DND-41 (cell line): ENCODE results near the gene INF2.

Experiments used
- ATAC-seq: fragments of 200-7000 bp; cut with Tn5 transposase; 3 replicates; pipeline ENCODE4 v1.9.1; 2021; ENCODE audit warnings: low read depth; ENCODE audit not compliant: insufficient read depth
- DNase-seq: peaks from one replicate; pipeline ENCODE4 v3.0.0-alpha.2; 2020
- H2AFZ ChIP-seq: 2 replicates; pipeline ENCODE4 v1.6.0; 2012; ENCODE audit warnings: low read depth, low read length
- H3K27ac ChIP-seq: 2 replicates; pipeline ENCODE4 v1.5.1; 2012; ENCODE audit warnings: low read length, inconsistent platforms
- H3K27me3 ChIP-seq: fragments of 200-600 bp; sonication (generic); 2 replicates; pipeline ENCODE4 v1.6.0; 2012; ENCODE audit warnings: low read length, mild to moderate bottlenecking, inconsistent platforms; ENCODE audit not compliant: insufficient read depth, poor library complexity
- H3K36me3 ChIP-seq: 2 replicates; pipeline ENCODE4 v1.5.1; 2012; ENCODE audit warnings: low read length, inconsistent platforms; ENCODE audit not compliant: insufficient read depth
- H3K4me1 ChIP-seq: 2 replicates; pipeline ENCODE4 v1.5.1; 2012; ENCODE audit warnings: mild to moderate bottlenecking, low read length; ENCODE audit not compliant: insufficient read depth
- H3K4me2 ChIP-seq: 2 replicates; pipeline ENCODE4 v1.6.0; 2012; ENCODE audit warnings: mild to moderate bottlenecking, moderate library complexity, low read length, inconsistent platforms; ENCODE audit not compliant: insufficient read depth
- H3K4me3 ChIP-seq, 2 experiments: fragments of 200-600 bp in 1 of 2; shearing (Covaris generic) in 1 of 2; 2 replicates each; pipeline ENCODE4 v1.5.1; 2012 to 2016; ENCODE audit warnings: inconsistent platforms in 2 of 2, low read length in 2 of 2, mild to moderate bottlenecking in 2 of 2, low read depth in 1 of 2, moderate library complexity in 1 of 2
- H3K79me2 ChIP-seq: 2 replicates; pipeline ENCODE4 v1.6.0; 2012; ENCODE audit warnings: low read length, inconsistent platforms; ENCODE audit not compliant: insufficient read depth
- H3K9ac ChIP-seq: 2 replicates; pipeline ENCODE4 v1.6.0; 2012; ENCODE audit warnings: low read depth, mild to moderate bottlenecking, inconsistent platforms, low read length, moderate library complexity
- H3K9me3 ChIP-seq: 2 replicates; pipeline ENCODE4 v1.5.1; 2012; ENCODE audit warnings: low read length, moderate library complexity, mild to moderate bottlenecking, inconsistent platforms; ENCODE audit not compliant: insufficient read depth, severe bottlenecking
- H4K20me1 ChIP-seq: 2 replicates; pipeline ENCODE4 v1.6.0; 2012; ENCODE audit warnings: low read length; ENCODE audit not compliant: insufficient read depth
- EZH2 ChIP-seq: IDR thresholded peaks from 3 replicates; pipeline ENCODE4 v1.6.1; 2012; ENCODE audit warnings: borderline replicate concordance, low read depth, mild to moderate bottlenecking, moderate library complexity, low read length, inconsistent platforms; ENCODE audit not compliant: severe bottlenecking
- TF ChIP-seq, protein P1 (sequence below): IDR thresholded peaks from 2 replicates; pipeline ENCODE4 v1.5.1; 2012; ENCODE audit warnings: borderline replicate concordance, low read length, moderate library complexity, mild to moderate bottlenecking; ENCODE audit not compliant: poor library complexity, severe bottlenecking; ENCODE audit errors: extremely low read depth

INF2 gene

DNA sequence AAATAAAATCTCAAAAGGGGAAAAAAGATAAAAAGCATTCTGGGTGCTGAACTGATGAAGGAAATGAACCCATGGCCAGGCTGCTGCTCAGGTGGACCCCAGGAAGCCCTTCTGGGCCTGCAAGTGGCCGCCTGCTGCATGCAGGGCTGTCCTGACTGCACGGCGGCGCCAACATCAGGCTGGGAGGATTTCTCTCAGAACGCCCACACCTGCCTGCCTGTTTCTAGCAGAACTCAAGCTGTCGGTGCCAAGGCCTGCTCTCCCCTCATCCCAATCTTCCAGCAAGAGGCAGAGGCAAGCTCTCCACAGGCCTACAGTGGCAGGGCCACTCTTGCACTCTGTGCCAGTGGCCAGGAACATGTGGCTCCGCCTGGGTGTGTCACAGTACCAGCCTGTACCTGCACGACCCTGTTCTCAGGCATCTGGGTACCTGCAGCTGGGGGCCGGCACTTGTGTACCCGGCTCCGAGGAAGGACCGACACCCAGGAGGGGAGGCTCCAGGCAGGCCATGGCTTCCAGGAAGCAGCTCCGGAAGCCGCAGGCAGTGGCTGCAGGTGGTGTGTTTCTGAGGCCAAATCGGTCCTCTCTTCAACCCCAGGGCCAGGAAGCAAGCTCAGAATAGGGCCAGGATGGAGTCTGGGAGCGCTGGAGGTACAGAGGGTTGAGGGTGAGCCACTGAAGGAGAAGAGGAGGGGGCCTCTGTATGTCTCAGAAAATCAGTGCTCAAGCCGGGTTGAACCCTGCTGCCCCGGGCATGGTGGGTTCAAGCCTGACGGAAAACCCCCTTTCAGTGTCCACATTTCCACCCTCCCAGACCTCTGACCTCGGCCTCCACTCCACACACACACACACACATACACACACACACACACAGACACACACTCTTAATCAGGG, 2.5 kb upstream of the INF2 start:
- ATAC-seq (peak; percentile 53), DNase-seq (peak; percentile 58)
- Histone ChIP-seq H3K27ac (no peak overlapping the region), H3K36me3 (peaks cover 10% of the 10 kb centered on the region), H3K27me3 (no peaks in the 10 kb centered on the region), H3K9me3 (no peaks in the 10 kb centered on the region), H3K9ac (no peak overlapping the region), H3K4me2 (no peak overlapping the region), H2AFZ (no peak overlapping the region), H3K4me1 (peaks cover 42% of the 10 kb centered on the region), H3K79me2 (peaks cover 24% of the 10 kb centered on the region), H4K20me1 (peaks cover 17% of the 10 kb centered on the region), H3K4me3 (no peak overlapping the region)
- TF ChIP-seq, protein P1, sequence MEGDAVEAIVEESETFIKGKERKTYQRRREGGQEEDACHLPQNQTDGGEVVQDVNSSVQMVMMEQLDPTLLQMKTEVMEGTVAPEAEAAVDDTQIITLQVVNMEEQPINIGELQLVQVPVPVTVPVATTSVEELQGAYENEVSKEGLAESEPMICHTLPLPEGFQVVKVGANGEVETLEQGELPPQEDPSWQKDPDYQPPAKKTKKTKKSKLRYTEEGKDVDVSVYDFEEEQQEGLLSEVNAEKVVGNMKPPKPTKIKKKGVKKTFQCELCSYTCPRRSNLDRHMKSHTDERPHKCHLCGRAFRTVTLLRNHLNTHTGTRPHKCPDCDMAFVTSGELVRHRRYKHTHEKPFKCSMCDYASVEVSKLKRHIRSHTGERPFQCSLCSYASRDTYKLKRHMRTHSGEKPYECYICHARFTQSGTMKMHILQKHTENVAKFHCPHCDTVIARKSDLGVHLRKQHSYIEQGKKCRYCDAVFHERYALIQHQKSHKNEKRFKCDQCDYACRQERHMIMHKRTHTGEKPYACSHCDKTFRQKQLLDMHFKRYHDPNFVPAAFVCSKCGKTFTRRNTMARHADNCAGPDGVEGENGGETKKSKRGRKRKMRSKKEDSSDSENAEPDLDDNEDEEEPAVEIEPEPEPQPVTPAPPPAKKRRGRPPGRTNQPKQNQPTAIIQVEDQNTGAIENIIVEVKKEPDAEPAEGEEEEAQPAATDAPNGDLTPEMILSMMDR: no peak
- no peak for TF ChIP-seq EZH2

DNA sequence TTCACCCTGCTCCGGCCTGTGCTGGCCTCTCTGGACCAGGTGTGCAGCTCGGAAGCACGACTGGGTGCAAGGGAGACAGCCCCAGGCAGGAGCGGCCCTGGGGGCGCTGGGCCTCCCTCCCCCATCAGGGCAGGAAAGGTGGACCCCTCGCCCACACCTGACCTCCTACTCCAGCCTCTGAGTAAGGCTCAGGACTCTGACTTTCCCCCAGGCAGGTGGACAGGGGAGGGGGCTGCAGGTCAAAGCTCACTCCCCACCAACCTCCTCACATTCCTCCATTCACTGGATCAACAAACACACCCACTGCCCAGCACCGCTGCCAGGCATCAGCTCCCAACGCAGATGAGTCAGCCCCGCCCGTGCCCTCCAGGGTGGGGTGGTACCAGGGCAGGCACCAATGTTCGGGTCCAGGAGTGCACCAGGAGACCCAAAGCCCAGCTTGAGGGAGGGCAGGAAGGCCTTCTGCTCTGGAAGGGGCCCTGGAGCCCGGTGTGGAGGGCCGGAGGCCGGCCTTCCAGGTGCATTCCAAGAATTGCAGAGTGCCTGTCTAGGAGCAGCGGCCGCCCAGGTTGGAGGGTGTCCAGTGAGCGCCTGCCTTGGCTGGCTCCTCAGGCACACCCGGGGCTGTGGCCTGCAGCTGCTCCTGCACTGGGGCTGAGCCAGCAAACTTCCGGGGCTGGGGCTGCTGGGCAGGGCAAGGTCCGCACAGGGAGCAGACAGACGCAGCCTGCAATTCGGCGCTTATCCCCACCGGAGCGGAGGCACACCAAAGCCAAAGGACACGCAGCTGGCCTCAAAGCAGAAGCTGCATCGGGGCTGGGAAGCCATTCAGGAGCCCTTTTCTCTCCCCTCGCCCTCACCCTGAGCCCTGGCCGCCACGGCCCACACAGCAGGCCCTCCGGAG, 1.6 kb upstream of the INF2 start:
- H3K4me2 ChIP-seq: no peak overlapping the region
- no peak overlapping the region for H3K9ac ChIP-seq
- H3K79me2 ChIP-seq: peaks cover 34% of the 10 kb centered on the region
- H3K4me3 ChIP-seq: no peak overlapping the region
- no peaks in the 10 kb centered on the region for H3K9me3 ChIP-seq
- H3K4me1 ChIP-seq: peaks cover 52% of the 10 kb centered on the region
- no peaks in the 10 kb centered on the region for H3K27me3 ChIP-seq
- H3K27ac ChIP-seq: no peak overlapping the region
- H4K20me1 ChIP-seq: peaks cover 27% of the 10 kb centered on the region
- no peak for TF ChIP-seq EZH2
- no peak for ATAC-seq
- H3K36me3 ChIP-seq: peaks cover 14% of the 10 kb centered on the region
- no peak for DNase-seq
- H2AFZ ChIP-seq: no peak overlapping the region

DNA sequence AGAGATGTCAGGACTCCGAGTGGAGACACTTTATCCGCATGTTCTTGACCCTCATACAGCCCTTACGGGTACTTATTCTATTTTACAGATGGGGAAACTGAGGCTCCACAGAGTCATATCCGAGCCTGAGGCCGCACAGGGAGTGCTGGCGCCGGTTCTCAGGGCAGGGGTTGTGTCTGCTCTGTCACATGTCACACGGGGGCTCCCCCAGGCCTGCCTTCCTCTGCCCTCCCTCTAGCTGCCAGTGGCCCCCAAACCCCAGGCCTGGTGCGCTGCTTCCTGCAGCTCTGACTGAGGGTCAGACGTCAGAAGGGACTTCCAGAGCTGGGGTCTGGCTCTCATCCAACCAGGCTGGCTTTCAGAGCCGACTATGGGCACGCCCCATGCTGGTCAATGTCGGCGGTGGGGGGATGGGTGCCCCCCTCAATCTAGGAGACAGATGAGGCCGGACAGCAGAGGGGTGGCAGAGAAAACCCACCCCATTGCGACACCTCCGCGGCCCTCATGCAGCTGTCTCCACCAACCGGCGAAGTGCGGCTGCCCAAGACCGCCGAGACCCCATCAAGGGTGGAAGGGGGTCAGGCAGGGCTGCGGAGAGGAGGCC, 811 bp upstream of the INF2 start:
- H4K20me1 ChIP-seq: peaks cover 34% of the 10 kb centered on the region
- no peak for TF ChIP-seq EZH2
- no peak overlapping the region for H3K27ac ChIP-seq
- 0 out of 2 replicates have a peak overlapping the region, but pooled peaks have one; percentile 25 for H2AFZ ChIP-seq
- H3K4me1 ChIP-seq: peaks cover 57% of the 10 kb centered on the region
- H3K9ac ChIP-seq: peak overlapping the region; percentile 96; the same call in 1 of the 2 replicates
- no peak overlapping the region for H3K4me2 ChIP-seq
- H3K27me3 ChIP-seq: no peaks in the 10 kb centered on the region
- peaks cover 41% of the 10 kb centered on the region for H3K79me2 ChIP-seq
- H3K36me3 ChIP-seq: peaks cover 16% of the 10 kb centered on the region
- no peaks in the 10 kb centered on the region for H3K9me3 ChIP-seq
- no peak overlapping the region for H3K4me3 ChIP-seq
- ATAC-seq (no peak), DNase-seq (no peak)

DNA sequence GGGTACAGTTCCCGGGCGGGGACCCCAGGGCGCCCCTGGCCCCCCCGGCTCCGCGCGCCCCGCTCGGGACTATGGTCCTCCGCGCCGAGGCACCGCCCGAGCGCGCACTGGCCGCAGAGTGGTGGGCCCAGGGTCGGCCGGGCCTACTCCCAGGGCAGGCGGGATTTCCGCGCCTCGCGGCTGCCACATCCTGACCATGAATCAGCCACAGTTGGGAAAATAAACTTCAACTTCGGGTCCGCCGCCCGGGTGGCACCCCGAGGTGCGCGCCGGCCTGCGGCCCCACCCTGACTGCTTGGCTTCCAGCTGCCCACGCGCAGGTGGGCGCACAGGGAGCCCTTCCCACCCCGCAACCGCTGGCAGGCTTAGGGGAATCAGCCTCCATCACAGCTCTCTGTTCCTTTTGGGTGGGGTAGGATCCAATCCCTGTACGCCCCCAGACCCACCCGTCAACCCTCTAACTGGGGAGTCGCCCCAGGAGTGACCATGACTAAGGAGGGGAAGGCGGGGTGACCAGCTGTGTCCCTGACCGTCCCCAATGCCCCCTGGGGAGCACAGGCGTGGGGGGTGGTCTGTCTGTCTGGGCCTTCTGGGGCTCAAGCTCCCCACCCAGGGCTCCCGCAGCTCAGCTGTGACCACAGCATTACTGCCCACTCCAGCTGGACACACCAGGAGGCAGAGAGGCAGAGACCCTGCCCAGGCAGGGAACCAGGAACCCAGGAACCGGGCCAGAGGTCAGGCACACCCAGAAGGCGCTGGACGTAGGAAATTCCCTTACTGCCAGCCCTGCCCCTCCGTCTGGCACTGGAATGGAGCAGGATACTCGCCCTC, 678 bp downstream of the INF2 start:
- Histone ChIP-seq H3K79me2 (peaks cover 56% of the 10 kb centered on the region), H2AFZ (peak overlapping the region; percentile 80), H3K4me3 (peak overlapping the region; percentile 95 to 98), H4K20me1 (peaks cover 49% of the 10 kb centered on the region), H3K36me3 (peaks cover 20% of the 10 kb centered on the region), H3K27me3 (no peaks in the 10 kb centered on the region), H3K4me2 (peak overlapping the region; percentile 91), H3K9ac (peak overlapping the region; percentile 96), H3K4me1 (peaks cover 58% of the 10 kb centered on the region), H3K27ac (peak overlapping the region; percentile 79), H3K9me3 (no peaks in the 10 kb centered on the region)
- peak; percentile 47 for ATAC-seq
- DNase-seq: peak; percentile 22
- TF ChIP-seq EZH2: no peak
- TF ChIP-seq, protein P1: no peak
